CD4-positive, alpha-beta T cell treated with Interleukin-2 at 100 ng/mL for 4 hours (primary cell): ENCODE results near the gene GATD1.

Experiments used
- DNase-seq: peaks from one replicate; pipeline ENCODE4 v3.0.0-alpha.2; 2020; ENCODE audit warnings: low spot score

GATD1 gene

DNA sequence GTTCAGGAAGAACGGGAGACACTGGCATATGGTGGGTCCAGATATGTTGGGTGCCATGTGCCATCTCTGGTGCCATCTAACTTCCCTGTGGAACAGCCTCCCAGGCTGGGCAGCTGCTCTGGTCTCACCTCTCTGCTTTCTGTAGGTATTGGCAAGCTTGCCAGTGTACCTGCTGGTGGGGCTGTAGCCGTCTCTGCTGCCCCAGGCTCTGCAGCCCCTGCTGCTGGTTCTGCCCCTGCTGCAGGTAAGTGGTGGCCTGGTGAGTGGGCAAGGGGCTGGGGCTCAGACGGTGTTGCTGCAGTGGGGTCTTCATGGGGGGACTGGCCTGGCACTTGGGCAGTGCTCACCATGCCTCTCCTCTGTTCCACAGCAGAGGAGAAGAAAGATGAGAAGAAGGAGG is 35.1 kb upstream of the GATD1 start:
- no peak for DNase-seq

DNA sequence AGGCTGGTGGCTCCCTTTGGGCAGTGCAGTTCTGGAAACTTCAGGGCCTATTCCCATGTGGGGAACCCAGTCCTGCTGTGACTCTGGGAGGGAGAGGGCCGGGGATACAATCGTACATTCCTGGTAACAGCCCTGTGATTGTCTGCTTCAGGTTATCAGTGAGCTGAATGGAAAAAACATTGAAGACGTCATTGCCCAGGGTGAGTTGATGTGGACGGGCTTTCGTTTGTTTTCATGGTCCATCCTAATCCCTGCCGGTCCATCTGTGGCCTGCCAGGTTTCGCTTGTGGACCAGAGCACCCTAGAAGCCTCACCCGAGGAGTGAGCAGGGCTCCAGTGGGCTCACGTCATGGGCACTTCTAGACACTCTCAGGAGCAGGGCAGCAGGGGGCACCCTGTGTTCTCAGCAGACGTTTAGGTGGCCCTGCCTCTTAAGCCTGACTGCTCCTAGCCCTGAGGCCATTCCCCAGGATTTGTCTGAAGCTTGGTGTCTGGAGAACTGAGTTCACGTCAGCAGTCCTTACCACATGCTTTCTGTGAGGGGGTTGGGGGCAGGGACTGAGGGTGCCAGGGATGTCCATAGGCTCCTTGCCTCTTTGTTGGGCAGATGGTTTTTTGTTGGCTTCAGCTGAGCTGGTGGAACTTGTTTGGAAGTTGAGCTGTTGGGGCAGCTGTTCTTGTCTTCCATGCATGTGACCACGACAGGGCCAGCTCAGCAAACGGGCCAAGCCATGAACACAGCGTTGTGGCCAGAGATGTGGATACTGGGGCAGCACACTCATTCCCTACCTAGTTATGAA is 34.4 kb upstream of the GATD1 start:
- no peak for DNase-seq

DNA sequence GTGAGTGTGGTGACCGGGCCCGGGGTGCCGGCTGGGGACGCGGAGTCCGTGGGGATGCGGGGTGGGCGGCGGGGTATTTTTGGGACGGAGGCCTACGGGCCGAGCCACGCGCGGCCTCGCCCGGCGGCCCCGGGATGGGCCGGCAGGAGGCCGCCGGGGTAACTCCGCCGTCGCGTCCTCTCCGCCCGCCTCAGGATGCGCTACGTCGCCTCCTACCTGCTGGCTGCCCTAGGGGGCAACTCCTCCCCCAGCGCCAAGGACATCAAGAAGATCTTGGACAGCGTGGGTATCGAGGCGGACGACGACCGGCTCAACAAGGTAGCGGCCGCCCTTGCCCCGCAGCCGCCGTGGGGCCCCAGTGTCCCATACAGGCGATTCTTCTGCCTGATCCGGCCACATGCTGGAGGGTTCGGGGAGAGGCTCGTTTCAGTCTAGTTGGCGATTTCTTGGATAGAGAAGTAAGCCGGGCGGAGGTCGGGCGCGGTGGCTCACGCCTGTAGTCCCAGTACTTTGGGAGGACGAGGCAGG is 32.8 kb upstream of the GATD1 start:
- no peak for DNase-seq

DNA sequence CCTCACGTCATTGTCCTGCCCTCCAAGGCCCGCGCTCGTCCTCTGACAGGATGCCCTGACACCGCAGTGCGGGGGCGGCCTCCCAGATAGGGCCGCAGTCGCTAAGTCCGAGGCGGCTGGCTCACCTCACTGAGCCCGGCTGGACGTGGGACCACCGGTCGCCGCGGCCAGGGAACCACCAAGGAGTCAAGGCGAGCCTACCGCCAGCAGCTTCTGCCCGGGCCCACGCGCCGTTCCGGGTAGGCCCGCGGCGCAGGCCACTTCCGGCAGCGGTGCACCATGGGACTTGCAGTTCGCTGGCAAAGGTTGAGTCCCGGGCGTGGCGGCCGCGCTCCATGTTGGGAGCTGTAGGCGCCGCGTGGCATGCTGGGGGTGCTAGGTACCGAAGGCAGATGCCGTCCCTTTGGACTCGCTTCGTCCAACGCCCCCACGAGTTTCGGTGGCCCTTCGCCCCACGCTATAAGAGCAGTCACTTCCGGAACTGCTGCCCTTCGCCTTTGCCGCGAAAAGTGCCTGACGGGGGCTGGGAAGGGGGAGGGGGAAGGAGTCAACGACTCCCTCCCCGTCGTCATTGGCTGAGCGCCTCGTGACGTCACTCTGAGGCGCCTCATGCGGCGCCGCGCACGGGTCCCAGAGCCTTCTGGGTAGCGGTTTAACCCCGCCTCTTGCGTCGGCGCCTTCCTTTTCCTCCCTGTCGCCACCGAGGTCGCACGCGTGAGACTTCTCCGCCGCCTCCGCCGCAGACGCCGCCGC is 32.2 kb upstream of the GATD1 start, which contains the start of gene RPLP2:
TSS of gene RPLP2 (plus strand) at position 681 of the 753 bp plus-strand sequence. CDS start 268 bp downstream, outside the sequence.
- peak; percentile 96 for DNase-seq

DNA sequence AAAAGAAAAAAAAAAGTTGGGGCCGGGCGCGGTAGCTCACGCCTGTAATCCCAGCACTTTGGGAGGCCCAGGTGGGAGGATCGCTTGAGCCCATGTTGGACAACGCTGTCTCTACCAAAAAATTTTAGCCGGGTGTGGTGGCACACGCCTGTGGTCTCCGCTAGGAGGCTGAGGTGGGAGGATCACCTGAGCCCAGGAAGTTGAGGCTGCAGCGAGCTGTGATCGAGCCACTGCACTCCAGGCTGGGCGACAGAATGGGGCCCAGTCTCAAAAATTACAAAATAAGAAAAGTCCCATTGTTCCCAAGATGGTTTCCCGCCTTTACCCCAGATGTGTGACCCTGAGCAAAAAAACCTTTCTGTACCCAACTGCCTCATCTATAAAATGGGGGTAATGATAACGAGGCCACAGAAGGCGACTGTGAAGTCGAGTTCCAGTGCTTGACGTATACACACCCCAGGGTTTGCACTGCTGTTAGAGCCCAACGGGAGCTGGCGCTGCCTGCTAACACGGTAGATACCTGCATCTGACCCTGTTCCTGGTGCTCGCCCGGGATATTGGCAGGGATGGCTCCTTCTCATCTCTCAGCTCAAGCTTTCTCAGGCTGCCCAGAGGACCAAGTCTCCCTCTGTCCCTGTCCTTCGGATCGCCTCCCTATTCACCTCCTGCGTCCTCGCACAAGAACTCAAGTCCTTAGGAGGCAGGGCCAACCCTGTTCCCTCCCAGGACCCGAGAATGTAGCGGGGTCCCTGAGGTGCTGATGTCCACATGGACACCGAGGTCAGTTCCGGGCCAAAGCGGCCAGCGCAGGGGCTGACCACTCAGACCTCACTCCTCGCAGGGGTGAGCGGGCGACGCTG is 31.4 kb upstream of the GATD1 start:
- DNase-seq, result peak; percentile 47

DNA sequence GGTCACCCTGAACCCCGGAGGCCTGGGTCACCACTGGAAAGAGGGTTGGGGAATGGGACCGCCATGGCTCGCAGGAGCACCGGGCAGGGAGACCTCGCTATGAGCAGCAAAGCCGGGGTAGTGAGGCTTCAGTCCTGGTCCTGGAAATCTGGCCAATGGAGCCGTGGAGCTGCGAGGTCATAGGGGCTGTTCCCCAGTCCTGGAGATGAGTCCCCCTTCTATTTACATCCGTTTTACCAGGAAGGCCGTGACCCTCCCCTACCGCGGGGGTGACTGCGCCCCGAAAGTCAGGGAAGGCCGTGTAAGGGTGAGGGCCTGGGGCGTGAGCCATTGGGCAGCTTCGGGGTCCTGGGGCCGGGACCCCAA is 27.3 kb upstream of the GATD1 start:
- DNase-seq, result no peak

DNA sequence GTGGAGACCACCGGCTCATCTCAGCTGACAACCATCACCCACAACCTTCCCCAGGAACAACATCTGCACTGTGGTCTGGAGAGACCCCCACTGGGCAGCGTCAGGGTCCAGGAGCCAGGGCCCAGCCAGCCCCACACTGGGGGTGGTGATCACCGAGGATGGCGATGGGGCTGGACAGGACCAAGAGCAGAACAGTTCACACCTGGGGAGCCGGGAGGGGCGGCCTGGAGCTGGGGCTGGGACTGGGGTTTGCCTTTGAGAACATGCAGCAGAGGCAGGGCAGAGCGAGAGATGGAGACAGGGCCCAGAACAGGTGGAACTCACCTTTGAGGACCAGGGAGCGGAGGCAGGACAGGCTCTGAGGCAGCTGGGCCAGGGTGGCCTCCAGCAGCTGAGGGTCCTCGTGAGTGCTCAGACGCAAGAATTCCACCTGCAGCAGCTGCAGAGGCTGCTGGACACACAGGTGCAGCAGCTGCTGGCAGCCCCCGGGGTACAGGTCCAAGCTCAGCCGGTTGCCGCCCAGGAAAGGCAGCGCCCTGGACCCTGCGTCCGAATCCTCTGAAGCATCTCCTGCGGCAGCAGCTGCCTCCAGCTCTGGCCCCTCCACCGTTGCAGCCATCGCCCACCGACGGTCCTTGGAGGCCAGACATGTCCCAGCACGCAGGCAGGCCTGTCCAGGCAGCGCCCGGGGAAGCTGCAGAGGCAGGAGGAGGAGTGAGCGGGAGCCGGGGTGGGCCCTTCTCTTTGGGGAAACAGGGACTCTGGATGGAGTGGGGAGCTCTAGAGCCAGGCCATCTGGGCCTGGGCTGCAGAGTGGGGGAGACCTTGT is 26.7 kb upstream of the GATD1 start:
- no peak for DNase-seq

DNA sequence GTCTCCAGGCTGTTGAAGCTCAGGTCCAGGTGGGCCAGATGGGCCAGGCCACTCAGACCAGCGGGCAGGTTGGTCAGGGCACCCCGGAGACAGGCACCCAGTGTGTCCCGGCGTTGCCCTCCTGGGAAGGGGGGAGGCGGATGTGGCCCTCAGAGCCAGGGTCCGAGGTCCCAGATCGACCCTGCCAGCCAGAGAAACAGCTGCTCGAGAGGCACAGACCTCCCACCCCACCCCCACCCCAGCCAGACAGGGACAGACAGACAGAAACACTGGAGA is 26.1 kb upstream of the GATD1 start:
- no peak for DNase-seq

DNA sequence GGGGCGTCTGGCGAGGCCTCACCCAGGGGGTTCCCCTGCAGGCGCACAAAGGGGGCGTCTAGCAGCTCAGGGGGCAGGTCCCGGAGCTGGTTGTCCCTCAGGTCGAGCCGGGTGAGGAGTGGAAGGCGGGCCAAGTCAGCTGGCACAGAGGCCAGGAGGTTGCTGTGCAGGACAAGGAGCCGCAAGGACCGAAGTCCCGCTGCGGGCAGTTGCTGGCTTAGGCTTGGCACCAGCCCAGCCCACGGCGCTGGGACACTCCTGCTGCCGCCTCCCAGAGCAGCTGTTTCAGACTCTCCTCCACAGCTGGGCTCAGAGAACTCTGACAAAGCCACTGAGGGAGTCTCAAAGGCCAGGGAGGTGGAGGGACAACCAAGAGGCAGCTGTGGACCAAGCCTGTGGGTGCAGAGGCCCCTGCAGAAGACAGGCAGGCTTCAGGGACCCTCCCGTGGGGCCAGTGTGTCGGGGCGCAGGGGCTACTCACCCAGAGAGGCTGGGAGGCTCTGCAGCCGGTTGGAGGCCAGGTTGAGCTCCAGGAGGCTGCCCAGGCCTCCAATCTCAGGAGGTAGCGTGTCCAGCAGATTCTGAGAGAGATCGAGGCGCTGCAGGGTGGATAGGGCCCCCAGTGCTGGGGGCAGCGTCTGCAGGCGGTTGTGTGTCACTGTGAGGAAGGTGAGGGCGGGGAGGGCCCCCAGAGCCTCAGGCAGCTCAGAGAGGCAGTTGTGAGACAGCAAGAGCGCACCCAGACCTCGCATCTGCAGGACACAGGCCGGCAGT is 25.6 kb upstream of the GATD1 start:
- no peak for DNase-seq

DNA sequence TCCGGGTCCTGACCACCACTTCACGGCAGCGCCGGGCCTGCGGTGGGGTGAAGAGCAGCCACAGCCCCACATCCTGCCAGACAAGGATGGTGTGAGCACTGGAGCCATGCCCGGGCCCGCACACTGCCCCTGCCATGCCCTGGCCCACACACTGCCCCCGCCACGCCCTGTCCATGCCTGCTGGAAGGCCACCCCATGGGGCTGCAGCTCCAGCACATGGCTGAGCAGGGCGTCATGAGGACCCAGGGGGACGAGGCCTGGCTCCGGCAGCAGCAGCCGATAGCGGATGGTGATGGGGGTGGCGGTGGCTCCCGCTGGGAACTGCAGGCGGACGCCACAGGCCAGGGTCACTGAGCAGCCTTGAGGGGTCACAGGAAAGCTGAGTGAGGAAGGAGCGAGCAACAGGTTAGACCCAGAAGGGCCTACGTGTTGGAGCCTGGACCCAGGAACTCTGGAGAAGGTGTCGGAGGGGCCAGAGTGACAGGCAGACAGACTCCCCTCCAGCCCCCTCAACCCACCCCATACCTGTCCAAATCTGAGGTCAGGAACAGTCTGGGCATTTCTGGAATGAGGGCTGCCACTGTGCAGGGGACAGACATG is 24.8 kb upstream of the GATD1 start:
- no peak for DNase-seq

DNA sequence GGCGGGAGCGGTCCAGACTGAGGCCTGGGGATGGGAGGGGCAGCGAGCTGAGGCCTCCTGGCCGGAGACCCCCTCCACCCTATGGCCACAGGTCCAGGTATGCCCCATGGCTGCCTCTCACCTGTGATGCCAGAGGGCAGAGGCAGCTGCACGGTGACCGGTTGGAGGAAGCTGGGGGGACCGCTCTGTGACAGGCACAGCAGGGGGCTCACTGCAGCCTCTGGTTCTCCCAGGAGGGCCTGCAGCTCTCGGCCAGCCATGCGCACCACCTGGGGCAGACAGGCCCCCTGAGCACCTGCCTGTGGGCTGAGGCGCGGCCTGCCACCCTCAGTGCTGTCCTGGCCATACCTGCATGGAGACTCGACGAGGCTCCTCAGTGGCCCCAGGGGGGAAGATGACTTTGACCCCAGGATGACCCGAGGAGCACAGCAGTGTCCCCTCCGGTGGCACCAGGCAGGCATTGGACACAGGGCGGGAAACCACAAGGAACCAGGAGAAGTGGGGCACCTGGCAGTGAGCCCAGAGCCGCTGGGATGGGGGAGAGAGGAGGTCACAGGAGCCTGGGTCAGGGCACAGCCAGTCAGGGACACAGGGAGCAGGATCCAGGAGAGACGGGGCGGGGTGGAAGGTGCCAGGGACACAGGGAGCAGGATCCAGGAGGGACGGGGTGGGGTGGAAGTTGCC is 24.0 kb upstream of the GATD1 start:
- no peak for DNase-seq

DNA sequence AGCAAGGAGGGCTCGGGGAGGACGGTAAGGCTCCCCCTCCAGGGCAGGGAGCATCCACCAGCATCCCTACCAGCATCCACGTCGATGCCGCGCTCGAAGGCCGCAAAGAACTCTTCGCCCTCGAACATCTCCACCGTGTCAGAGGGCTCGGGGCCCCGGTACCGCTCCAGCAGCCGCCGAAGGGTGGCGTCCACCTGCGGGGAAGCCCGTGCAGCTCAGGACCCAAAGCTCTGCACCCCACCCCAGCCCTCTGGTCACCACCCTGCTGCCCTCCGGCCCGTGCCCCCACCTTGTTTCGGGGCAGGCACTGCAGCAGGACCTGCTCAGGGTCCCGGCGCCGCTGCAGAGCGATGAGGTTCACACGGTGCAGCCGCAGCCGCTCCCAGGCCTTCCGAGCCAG is 23.2 kb upstream of the GATD1 start:
- no peak for DNase-seq

DNA sequence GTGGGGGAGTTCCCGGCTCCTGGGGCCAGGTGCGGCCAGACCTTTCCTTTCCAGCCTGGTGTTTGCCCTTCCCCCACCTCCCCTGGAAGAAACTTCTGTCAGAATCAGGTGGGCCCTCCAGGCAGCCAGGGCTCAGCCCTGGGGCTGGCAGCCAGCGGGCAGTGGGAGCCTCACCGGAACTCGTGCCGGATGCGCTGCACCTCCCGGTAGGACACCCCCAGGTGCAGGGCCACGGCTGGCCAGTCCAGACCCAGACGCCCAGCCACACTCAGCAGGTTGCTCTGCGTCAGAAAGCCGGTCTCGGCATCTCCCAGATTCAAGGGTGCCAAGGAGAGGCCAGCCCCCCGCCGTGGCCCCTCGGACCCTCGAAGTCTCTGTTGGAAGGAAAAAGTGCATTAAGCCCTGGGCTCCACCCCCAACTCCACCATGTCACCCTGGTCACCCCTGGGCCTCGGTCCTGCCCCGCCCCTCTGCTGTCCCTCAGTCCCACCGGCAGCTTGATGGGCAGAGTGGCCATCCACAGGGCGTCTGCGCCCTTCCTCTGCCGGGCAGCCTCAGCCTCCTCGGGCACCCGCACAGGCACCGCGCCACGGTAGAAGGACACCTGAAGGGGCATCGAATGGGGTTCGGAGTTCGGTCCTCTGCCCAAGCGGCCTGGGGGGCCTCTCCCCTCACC is 22.5 kb upstream of the GATD1 start:
- DNase-seq, result no peak

DNA sequence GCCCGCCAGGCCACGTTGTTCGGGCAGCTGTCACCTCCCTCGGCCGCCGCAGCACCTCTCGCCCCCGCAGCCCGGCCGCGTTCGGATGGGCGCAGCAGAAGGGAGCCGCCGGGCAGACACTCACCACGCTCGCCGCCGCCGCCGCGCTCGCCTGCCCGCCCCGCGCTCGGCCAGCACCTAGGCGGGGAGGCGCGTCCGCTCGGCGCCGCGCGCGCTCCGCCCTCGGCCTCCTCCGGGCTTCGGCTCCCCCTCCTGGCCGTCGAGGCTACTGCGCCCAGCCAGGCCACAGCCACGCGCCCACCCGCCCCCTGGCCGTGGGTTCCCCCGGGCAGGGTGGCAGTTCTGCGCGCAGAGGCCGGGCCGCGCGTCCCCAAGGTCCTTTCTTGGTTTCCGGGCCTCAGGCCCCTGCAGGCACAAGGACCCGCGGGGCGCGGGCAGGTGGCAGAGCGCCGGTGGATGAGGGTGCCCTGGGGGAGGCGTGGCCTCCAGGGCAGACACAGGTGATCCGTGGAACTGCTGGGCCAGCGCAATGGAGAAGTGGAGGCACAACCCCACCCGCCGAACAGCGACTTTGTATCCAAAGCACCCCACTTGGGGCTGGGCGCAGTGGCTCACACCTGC is 20.9 kb upstream of the GATD1 start, which contains the start of gene SLC25A22:
TSS of gene SLC25A22 (minus strand) at position 189 of the 621 bp plus-strand sequence. CDS start 3,275 bp downstream, outside the sequence.
- peak; percentile 81 for DNase-seq

DNA sequence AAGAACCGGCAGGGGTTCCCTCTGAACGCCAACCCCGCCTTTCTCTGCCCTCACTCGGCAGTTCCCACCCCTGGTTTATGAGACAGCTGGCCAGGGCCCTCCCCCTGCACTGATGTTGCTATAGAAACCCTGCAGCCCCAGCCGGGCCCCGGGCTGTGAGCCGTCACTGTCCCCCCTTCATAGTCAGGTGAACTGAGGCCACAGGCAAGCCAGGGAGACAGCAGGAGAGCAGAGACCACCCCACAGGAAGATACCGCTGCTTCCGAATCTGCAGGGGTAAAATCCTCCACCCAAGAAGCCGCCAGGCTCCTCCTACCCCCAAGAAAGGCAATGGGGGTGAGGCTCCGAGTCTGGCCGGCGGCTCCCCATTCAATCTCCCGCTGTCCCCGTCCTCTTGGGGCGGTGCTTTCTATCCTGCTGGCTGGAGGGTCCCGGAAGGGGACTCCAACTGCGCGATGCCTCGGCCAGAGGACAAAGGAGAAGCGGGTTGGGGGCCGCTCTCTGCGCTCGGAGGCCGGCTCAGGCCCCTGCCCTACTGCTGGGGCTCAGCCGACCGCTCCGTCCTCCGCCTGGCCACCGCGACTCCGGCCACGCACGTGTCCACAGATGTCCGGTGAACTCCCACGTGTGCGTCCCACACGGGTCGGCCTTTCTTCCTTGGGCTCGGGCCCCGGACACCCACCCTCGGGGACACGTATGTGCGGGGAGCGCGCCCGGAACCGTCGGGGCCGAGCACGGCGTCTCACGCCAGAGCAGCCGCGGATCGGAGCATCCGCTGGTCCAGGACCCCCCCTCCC is 20.2 kb upstream of the GATD1 start:
- DNase-seq, result peak; percentile 83

DNA sequence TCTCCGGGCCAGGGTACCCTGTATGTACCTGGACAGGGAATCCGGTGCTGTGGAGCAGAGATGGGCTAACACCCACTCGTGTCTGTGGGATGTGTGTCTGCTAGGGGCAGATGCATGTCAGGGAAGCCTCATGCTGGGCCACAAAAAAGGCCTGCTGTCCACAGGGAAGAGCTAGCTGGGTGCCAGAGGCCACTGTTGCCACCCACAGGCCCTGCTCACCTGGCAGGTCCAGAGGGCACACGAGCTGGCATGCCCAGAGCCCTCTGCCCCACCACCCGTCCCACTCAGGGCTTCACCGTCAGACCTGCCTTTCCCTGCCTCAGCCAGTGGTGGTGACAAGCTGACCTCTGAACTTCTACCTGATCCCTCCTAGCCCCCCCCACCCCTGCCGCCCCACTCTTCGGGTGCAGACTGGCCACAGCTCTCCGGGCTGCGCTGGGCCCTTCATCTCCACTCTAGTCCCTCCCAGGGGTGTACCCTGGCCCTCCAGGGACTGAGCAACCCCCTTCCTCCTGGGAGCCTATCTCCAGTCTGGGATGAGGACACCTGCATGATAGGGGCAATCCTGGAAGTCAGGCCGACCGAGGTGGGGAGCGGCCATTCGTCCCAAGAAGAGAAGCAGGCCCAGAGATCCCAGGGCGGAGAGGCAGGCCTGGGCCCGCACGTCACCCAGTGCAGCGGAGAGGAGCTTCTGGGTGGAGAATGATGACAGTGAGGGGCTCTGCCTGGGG is 19.4 kb upstream of the GATD1 start:
- DNase-seq, result no peak
